Activated naive CD8-positive, alpha-beta T cell treated with anti-CD3 and anti-CD28 coated beads for 36 hours (primary cell): ENCODE results near the gene GAS5. TPM values are rescaled to one million over a fixed set of nuclear protein-coding genes. Genes with fewer than 3 reads are reported as not detected.
A peak's percentile ranks its signal among the peaks of the same experiment; 100 is the strongest.

Experiments
- DNase-seq: peaks from one replicate; pipeline ENCODE4 v3.0.0; 2021
- H3K27ac Mint-ChIP-seq: one replicate; pipeline ENCODE4 v1.8.0; 2022; ENCODE audit warnings: mild to moderate bottlenecking, moderate library complexity, mixed read lengths
- H3K27me3 Mint-ChIP-seq: one replicate; pipeline ENCODE4 v1.8.0; 2022; ENCODE audit warnings: mild to moderate bottlenecking, mixed read lengths
- H3K36me3 Mint-ChIP-seq: one replicate; pipeline ENCODE4 v1.8.0; 2021; ENCODE audit warnings: mild to moderate bottlenecking, mixed read lengths
- H3K4me1 Mint-ChIP-seq: one replicate; pipeline ENCODE4 v1.8.0; 2021; ENCODE audit warnings: mixed read lengths
- H3K4me3 Mint-ChIP-seq: one replicate; pipeline ENCODE4 v1.8.0; 2022; ENCODE audit warnings: mild to moderate bottlenecking, moderate library complexity, mixed read lengths
- H3K9me3 Mint-ChIP-seq: one replicate; pipeline ENCODE4 v1.8.0; 2022; ENCODE audit warnings: mixed read lengths
- total RNA-seq, 2 experiments: library from RNA; stranded (reverse); gene quantifications; one replicate each; pipeline ENCODE4 v1.2.3, GENCODE V29; 2021

The GAS5 gene
- total RNA-seq, 2 experiments from 2014 or later, result 1,009 to 1,039 TPM

DNA sequence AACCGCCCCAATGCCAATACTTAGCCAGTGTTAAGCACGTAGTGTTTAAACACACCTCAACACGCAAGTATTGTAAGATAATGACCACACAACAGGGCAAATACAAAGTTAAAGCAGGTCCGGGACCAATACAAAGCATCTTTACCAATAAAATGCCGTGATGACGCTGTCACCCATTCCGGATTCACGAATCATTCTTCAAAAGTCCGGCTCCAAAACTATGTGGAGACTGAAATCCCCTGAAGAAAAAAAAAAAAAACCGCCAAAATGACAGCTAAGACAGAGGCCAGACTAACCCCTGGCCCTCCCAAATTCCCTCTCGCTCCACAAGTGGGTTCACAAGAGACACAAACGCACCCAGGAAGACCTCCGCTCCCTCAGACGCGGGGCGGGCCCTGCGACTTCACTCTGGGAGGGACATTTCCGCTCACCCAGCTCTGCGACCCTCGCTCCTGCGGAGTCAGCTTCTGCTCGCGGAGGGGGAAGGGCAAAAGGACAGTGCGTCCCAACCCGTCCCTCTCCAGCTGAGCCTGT, 43.9 kb downstream of the GAS5 start:
- no peak for DNase-seq
- H3K4me3 Mint-ChIP-seq, result peak overlapping the region; percentile 99
- peaks cover 39% of the 10 kb centered on the region for H3K4me1 Mint-ChIP-seq
- H3K9me3 Mint-ChIP-seq, result no peaks in the 10 kb centered on the region
- H3K36me3 Mint-ChIP-seq, result peaks cover 32% of the 10 kb centered on the region
- no peaks in the 10 kb centered on the region for H3K27me3 Mint-ChIP-seq
- peak overlapping the region; percentile 100 for H3K27ac Mint-ChIP-seq

GRCh38 chr1:173821680-173822079, 46.1 kb downstream of the GAS5 start:
- Mint-ChIP-seq H3K36me3 (peaks cover 43% of the 10 kb centered on the region), H3K4me1 (peaks cover 28% of the 10 kb centered on the region), H3K9me3 (no peaks in the 10 kb centered on the region), H3K27ac (no peak overlapping the region), H3K4me3 (peak overlapping the region; percentile 20), H3K27me3 (no peaks in the 10 kb centered on the region)
- no peak for DNase-seq

DNA sequence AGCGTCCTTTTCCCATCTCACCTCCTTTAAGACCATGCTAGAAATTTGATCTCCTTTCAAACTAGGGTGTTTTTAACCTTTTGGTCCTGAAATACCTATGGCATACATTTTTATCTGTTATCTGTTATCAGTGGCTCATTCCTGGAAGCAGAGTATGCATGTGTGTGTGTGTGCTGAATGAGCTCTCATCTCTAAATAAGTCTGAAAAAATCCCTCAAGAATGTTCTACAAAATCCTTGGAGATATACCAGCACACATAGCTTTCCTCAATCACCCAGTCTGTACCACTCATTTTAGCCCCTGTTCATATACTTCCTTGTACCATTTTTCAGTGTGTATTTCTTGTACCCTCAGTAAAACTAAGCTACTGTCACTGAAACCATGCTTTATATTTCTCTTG, 49.3 kb downstream of the GAS5 start:
- DNase-seq, result no peak
- Mint-ChIP-seq H3K9me3 (peaks cover 6% of the 10 kb centered on the region), H3K27ac (no peak overlapping the region), H3K27me3 (no peaks in the 10 kb centered on the region), H3K4me1 (peaks cover 33% of the 10 kb centered on the region), H3K4me3 (no peak overlapping the region), H3K36me3 (peaks cover 60% of the 10 kb centered on the region)

Other genes with a start within 250 kb of the GAS5 start
- not detected for gene TEX50, start 232.7 kb downstream of the GAS5 start, total RNA-seq
- under 1 TPM in 1 of 2 experiments, not detected in 1; 0.14 TPM for gene ANKRD45, start 198.1 kb downstream of the GAS5 start, total RNA-seq
- gene KLHL20, start 153.0 kb downstream of the GAS5 start, total RNA-seq, result 10 to 100 TPM; 12.1 to 12.9 TPM
- 10 to 100 TPM; 47.0 to 48.1 TPM for gene DARS2, start 43.3 kb downstream of the GAS5 start, total RNA-seq
- 10 to 100 TPM; 30.7 to 34.2 TPM for gene CENPL, start 43.1 kb downstream of the GAS5 start, total RNA-seq
- 1 to 10 TPM; 7.3 to 8.0 TPM for gene ZBTB37, start 391 bp upstream of the GAS5 start, total RNA-seq
- not detected for gene SERPINC1, start 49.3 kb upstream of the GAS5 start, total RNA-seq
- gene RC3H1, start 154.4 kb upstream of the GAS5 start, total RNA-seq, result 10 to 100 TPM; 30.4 to 34.3 TPM